Smooth muscle cell (in vitro differentiated cells): ENCODE results near the gene TMSB10. TPM values are rescaled to one million over a fixed set of nuclear protein-coding genes. Genes with fewer than 3 reads are reported as not detected.

Source experiments
- DNase-seq: peaks from one replicate; lab custom pipeline; 2025; ENCODE audit not compliant: unreplicated experiment; lab: John Stamatoyannopoulos, UW
- H2AFZ ChIP-seq: fragments of 200-600 bp; sonication (generic); 2 replicates; pipeline ENCODE4 v1.6.0; 2016; ENCODE audit warnings: antibody characterized with exemption, low read depth, mild to moderate bottlenecking
- H3F3A ChIP-seq: fragments of 200-600 bp; sonication (generic); 2 replicates; pipeline ENCODE4 v1.6.0; 2017; ENCODE audit warnings: antibody characterized with exemption, low read depth
- H3K27ac ChIP-seq: fragments of 200-600 bp; sonication (generic); 2 replicates; pipeline ENCODE4 v1.5.1; 2016; ENCODE audit warnings: low read depth, mild to moderate bottlenecking
- H3K27me3 ChIP-seq: fragments of 200-600 bp; sonication (generic); 2 replicates; pipeline ENCODE4 v1.6.1; 2016; ENCODE audit warnings: low read depth, mild to moderate bottlenecking
- H3K36me3 ChIP-seq: fragments of 200-600 bp; sonication (generic); 2 replicates; pipeline ENCODE4 v1.5.1; 2016; ENCODE audit warnings: low read depth
- H3K4me1 ChIP-seq: fragments of 200-600 bp; sonication (generic); 2 replicates; pipeline ENCODE4 v1.5.1; 2016; ENCODE audit warnings: low read depth
- H3K4me2 ChIP-seq: fragments of 200-600 bp; sonication (generic); 2 replicates; pipeline ENCODE4 v1.6.0; 2016; ENCODE audit warnings: mild to moderate bottlenecking
- H3K4me3 ChIP-seq: fragments of 200-600 bp; sonication (generic); 2 replicates; pipeline ENCODE4 v1.5.1; 2016; ENCODE audit warnings: mild to moderate bottlenecking
- H3K79me2 ChIP-seq: fragments of 200-600 bp; sonication (generic); 2 replicates; pipeline ENCODE4 v1.6.0; 2016; ENCODE audit warnings: low read depth, mild to moderate bottlenecking
- H3K9ac ChIP-seq: fragments of 200-600 bp; sonication (generic); 2 replicates; pipeline ENCODE4 v1.6.0; 2016; ENCODE audit warnings: low read depth
- H3K9me3 ChIP-seq: fragments of 200-600 bp; sonication (generic); replicated peaks from 2 replicates; pipeline ENCODE4 v1.5.1; 2016; ENCODE audit warnings: low read depth
- H4K20me1 ChIP-seq: fragments of 200-600 bp; sonication (generic); 2 replicates; pipeline ENCODE4 v1.6.0; 2016; ENCODE audit warnings: low read depth
- CTCF ChIP-seq: fragments of 200-600 bp; sonication (generic); IDR thresholded peaks from 2 replicates; pipeline ENCODE4 v1.5.1; 2017; ENCODE audit warnings: borderline replicate concordance, mild to moderate bottlenecking, antibody characterized with exemption; ENCODE audit not compliant: insufficient read depth, poor library complexity, severe bottlenecking
- WGBS: methylation state at CpG from one replicate; pipeline ENCODE4 v1.1.7; 2016; ENCODE audit warnings: low lambda C conversion rate; 5-methylcytosine and 5-hydroxymethylcytosine counted together
- polyA plus RNA-seq: library from polyadenylated mRNA; unstranded; fragments of >200 nt; fragmentation: Nextera tagmentation; extraction: Ambion mirVana; gene quantifications from 2 replicates; pipeline ENCODE4 v1.2.1, GENCODE V29; 2016
- total RNA-seq: library from RNA; depleted of rRNA; stranded (reverse); fragments of >200 nt; gene quantifications from 2 replicates; pipeline ENCODE4 v1.2.3, GENCODE V29; 2014

The TMSB10 gene
- total and polyA plus RNA-seq, 2 experiments from 2014 or later = 5,517 to 8,051 TPM

- H3K79me2 ChIP-seq = peaks cover 14% of the 10 kb centered on the region
- H2AFZ ChIP-seq = no peak overlapping the region
- peak overlapping the region; percentile 100 for H3K4me2 ChIP-seq
- peak overlapping the region; percentile 97 for H3K9ac ChIP-seq
- peaks cover 10% of the 10 kb centered on the region for H3K4me1 ChIP-seq
- no peaks in the 10 kb centered on the region for H3K9me3 ChIP-seq
- no peaks in the 10 kb centered on the region for H3K36me3 ChIP-seq
- H3F3A ChIP-seq = peaks cover 9% of the 10 kb centered on the region
- DNase-seq = no peak
- no peaks in the 10 kb centered on the region for H3K27me3 ChIP-seq
- peaks cover 20% of the 10 kb centered on the region for H4K20me1 ChIP-seq
- 2% methylated on average over 35 of the region's 38 CpGs for WGBS
- peak overlapping the region; percentile 90 for H3K27ac ChIP-seq
- peak overlapping the region; percentile 98 for H3K4me3 ChIP-seq
- TF ChIP-seq CTCF = no peak
Measured at GRCh38 chr2:84906108-84906899, 848 bp downstream of the TMSB10 start.

- H3K27ac ChIP-seq = peak overlapping the region; percentile 90
Measured at GRCh38 chr2:84906900-84907714, 1.7 kb downstream of the TMSB10 start.

GRCh38 chr2:84908948-84909713, 3.7 kb downstream of the TMSB10 start:
- Histone ChIP-seq H3K9me3 (no peaks in the 10 kb centered on the region), H3K27me3 (no peaks in the 10 kb centered on the region), H3K4me1 (peaks cover 10% of the 10 kb centered on the region), H3K27ac (no peak overlapping the region), H4K20me1 (peaks cover 20% of the 10 kb centered on the region), H2AFZ (no peak overlapping the region), H3K9ac (no peak overlapping the region), H3F3A (peaks cover 9% of the 10 kb centered on the region), H3K4me3 (no peak overlapping the region), H3K79me2 (peaks cover 14% of the 10 kb centered on the region), H3K4me2 (no peak overlapping the region), H3K36me3 (no peaks in the 10 kb centered on the region)
- no peak for DNase-seq
- WGBS = 100% methylated on average over 2 of the region's 2 CpGs
- TF ChIP-seq CTCF = no peak

More at GRCh38 chr2:84906900-84907714, 1.7 kb downstream of the TMSB10 start:
- WGBS = 17% methylated on average over 14 of the region's 15 CpGs
- Histone ChIP-seq H3K27me3 (no peaks in the 10 kb centered on the region), H3K4me2 (peak overlapping the region; percentile 100), H3K79me2 (peaks cover 14% of the 10 kb centered on the region), H3K4me1 (peaks cover 10% of the 10 kb centered on the region), H3K36me3 (no peaks in the 10 kb centered on the region), H4K20me1 (peaks cover 20% of the 10 kb centered on the region), H3K9me3 (no peaks in the 10 kb centered on the region), H3K9ac (peak overlapping the region; percentile 97), H3F3A (peaks cover 9% of the 10 kb centered on the region), H2AFZ (no peak overlapping the region), H3K4me3 (peak overlapping the region; percentile 98)
- DNase-seq = no peak
- no peak for TF ChIP-seq CTCF
